Measurements from ENCODE around the gene INAFM2.

DNA sequence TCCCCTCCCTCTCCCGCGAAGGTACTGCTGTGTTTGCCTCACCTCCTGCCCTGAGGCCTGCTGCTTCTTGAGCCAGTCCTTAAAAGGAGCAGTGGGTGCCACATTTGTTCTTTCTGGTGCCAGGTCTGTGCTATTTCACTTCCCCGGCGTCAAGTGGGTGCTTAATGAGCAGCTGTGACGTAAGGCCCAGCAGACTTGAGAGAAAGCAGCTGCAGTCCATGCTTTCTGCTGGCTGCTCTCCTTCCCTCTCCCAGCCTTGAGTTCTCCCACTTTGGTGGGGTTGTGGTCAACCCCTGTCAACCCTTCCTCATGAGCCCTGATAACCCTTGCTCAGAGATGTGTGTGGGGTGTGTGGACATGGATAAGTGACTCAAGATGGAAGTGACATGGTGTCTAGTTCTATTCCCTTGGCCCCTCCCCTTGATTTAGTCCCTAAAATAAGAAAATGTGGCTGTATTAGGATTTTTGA is 6.9 kb downstream of the INAFM2 start:
- TF ChIP-seq, protein P1, sequence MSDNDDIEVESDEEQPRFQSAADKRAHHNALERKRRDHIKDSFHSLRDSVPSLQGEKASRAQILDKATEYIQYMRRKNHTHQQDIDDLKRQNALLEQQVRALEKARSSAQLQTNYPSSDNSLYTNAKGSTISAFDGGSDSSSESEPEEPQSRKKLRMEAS (IDR thresholded peaks at IDR 0.05; ENCODE audit: insufficient read depth, insufficient read length) = no peak
- no peak for TF ChIP-seq POLR2A (IDR thresholded peaks at IDR 0.05; ENCODE audit: low read depth, low read length)
- TF ChIP-seq, protein P2, sequence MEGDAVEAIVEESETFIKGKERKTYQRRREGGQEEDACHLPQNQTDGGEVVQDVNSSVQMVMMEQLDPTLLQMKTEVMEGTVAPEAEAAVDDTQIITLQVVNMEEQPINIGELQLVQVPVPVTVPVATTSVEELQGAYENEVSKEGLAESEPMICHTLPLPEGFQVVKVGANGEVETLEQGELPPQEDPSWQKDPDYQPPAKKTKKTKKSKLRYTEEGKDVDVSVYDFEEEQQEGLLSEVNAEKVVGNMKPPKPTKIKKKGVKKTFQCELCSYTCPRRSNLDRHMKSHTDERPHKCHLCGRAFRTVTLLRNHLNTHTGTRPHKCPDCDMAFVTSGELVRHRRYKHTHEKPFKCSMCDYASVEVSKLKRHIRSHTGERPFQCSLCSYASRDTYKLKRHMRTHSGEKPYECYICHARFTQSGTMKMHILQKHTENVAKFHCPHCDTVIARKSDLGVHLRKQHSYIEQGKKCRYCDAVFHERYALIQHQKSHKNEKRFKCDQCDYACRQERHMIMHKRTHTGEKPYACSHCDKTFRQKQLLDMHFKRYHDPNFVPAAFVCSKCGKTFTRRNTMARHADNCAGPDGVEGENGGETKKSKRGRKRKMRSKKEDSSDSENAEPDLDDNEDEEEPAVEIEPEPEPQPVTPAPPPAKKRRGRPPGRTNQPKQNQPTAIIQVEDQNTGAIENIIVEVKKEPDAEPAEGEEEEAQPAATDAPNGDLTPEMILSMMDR (IDR thresholded peaks at IDR 0.05; ENCODE audit: extremely low read depth in 1 of 2, insufficient read depth in 1 of 2, low read depth in 1 of 2, low read length in 2 of 2) = no peak
- TF ChIP-seq EZH2 (IDR thresholded peaks at IDR 0.05; ENCODE audit: borderline replicate concordance, low read depth, low read length, severe bottlenecking) = no peak
- TF ChIP-seq POLR2AphosphoS5 (IDR thresholded peaks at IDR 0.05; ENCODE audit: insufficient read depth, low read depth, low read length) = no peak
